ENCODE results near the gene KCNK10. TPM values are rescaled to one million over a fixed set of nuclear protein-coding genes. Genes with fewer than 3 reads are reported as not detected.

Gene KCNK10
- total RNA-seq, 1 donor from 2014 or later, result not detected

- DNase-seq (ENCODE audit: low spot score), result no peak
- intact Hi-C loops (cut with DNase I), result no loop called here
- no peak for ATAC-seq
These were observed 123.2 kb downstream of the KCNK10 start for GRCh38 chr14:88199882-88200281.

- no peak for DNase-seq (ENCODE audit: low spot score)
- intact Hi-C loops (cut with DNase I), result no loop called here
- ATAC-seq, result no peak
These were observed 124.6 kb downstream of the KCNK10 start for GRCh38 chr14:88198446-88198845.

- ATAC-seq (no peak), DNase-seq (ENCODE audit: low spot score) (no peak)
- intact Hi-C loops (cut with DNase I), result no loop called here
These were observed 126.1 kb downstream of the KCNK10 start for GRCh38 chr14:88196925-88197324.

DNA sequence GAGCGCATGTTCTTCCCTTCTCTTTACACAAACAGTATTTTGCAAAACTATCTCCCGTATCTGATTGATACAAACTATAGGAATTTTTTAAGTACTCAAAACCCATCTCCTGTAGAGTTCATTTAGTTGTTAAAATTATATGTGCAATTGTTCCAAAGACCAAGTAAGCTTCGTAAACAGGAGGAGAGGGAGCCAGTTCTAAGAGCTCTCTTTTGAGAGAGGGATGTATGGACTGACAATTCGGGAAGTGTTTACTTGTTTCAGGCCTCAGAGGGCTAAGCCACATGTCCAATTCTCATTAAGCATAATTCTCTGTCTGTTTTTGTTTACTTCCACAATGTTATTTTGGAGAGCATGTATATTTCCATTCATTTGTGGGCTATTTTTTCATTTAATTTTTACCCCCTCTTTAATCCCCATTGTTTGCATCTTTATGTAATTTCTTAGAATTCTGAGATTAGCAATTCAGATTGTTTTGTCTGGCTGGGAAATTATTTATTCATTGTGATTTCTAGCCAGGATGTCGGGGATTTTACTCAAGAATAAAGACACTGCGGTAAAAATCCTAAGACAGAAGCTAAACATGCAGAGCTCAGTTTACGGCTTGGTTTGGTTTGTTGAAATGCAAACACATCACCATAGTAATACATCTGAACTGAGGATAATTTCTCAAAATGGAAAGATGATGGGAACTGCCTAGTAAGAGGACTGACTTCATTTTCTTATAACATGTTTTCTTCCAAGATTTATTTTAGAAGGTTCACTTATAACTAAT lies 126.8 kb downstream of the KCNK10 start:
- ATAC-seq (no peak), DNase-seq (ENCODE audit: low spot score) (no peak)
- intact Hi-C loops (cut with DNase I), result no loop called here

DNA sequence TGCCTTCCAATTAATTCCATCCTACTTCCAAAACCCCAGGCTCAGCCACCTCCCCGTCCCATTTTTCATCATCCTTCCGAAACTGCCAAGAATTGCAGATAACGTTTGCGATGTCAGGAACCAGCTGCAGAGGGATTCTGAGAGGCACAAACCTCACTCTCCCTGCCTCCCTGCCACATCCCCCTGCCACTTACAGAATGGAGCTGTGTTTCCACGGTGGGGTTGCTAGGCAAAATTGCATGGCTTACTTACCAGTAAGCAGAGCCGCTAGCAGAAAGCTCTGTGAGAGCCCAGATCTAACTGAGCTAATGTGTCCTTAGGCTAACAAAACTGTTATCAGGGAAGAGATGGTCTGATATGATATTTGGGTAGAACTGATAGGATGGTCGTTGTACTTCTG lies 127.4 kb downstream of the KCNK10 start:
- no peak for DNase-seq (ENCODE audit: low spot score)
- ATAC-seq, result no peak
- intact Hi-C loops (cut with DNase I), result no loop called here

- DNase-seq (ENCODE audit: low spot score) (no peak), ATAC-seq (no peak)
- intact Hi-C loops (cut with DNase I), result no loop called here
These were observed 128.5 kb downstream of the KCNK10 start for GRCh38 chr14:88194531-88194930.

GRCh38 chr14:88191605-88192004 lies 131.5 kb downstream of the KCNK10 start:
- DNase-seq (ENCODE audit: low spot score) (no peak), ATAC-seq (no peak)
- intact Hi-C loops (cut with DNase I), result no loop called here

GRCh38 chr14:88189417-88190191 lies 133.5 kb downstream of the KCNK10 start:
- intact Hi-C loops (cut with DNase I), result no loop called here
- DNase-seq (ENCODE audit: low spot score) (peak; percentile 70), ATAC-seq (peak; percentile 91)

DNA sequence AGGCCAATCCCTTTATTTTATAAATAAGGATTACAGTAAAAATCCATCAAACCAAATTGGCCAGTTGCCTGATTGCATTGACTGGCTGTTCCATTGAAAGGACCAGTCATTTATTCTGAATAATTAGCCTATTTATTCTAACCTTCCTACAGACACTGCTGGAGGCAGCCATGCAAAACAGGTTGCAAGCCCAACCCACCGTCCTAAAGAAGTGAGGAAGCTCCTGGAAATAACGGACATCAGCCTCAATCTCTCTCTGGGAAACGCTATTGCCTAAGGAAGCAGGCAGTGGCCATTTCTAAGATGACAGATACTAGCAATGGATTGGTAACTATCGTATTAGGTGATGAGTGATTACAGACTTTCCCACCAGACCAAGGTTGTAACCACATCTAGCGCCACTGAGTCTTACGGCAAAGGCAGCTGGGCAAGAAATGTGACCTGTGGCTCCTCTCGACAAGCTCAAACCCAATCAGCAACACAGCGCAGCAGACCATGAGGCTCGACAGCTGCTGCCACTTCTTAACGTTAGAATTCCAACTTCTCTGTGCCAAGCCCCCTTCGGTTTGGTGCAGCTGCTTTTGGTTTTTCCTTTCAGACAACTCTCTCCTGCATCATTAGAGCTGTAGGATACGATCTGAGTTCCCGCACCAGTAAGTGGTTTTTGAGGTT lies 134.2 kb downstream of the KCNK10 start:
- intact Hi-C loops (cut with DNase I), result no loop called here
- no peak for ATAC-seq
- no peak for DNase-seq (ENCODE audit: low spot score)

DNA sequence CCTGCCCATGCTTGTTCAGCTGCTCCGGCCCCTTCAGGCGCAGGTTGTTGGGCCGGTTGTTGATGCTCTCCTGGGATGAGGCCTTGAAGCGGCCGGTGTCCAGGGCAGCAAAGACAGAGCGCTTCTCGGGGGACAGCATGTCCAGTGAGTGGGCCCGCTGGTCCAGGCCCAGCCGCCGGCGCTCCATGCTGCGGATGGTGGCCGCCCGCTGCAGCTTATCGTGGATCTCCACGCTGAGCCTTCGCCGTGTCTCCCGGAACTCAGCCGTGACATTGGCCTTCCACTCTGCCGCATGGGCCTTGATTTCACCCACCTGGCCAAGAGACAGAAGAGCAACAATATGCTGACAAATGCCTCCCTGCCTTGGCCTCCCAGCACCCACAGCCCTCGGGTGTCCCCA lies 137.2 kb downstream of the KCNK10 start:
- DNase-seq (ENCODE audit: low spot score) (no peak), ATAC-seq (no peak)
- intact Hi-C loops (cut with DNase I), result no loop called here

DNA sequence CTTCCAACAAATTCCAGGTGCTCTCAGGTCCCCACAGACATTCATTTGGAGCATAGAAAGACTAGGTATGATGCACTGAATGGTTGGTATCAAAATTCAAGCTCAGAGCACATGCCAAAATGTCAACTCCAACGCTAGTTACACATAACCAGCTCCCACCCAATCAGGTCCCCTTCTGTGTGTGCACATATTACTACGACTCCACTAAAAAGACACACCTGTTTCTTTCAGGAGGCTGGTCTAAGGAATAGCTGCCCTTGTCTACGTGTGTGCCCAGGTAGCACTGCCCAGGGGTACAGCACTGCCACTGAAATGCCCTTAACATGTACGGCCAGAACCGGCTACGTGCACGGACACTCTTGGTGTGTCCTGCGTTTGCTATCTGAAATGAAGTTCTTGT lies 138.1 kb downstream of the KCNK10 start:
- DNase-seq (ENCODE audit: low spot score) (no peak), ATAC-seq (no peak)
- intact Hi-C loops (cut with DNase I), result no loop called here

DNA sequence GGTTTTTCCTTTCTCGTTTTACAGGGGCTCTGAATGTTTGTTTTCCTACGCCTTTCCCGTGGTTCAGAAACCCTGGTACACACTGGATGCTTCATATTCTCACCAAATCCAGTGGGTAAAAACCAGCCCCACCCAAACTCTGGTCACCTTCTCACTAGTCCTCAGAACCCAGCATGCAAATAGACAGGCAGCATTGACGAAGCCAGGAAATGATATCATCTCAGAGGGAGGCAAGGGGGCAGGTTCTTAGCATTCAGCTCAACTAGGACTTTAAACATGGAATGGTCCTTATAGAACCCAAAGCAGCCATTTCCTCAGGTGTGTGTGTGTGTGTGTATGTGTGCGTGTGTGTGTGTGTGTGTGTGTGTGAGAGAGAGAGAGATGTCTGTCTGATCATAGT lies 142.0 kb downstream of the KCNK10 start:
- intact Hi-C loops (cut with DNase I), result no loop called here
- no peak for DNase-seq (ENCODE audit: low spot score)
- no peak for ATAC-seq

DNA sequence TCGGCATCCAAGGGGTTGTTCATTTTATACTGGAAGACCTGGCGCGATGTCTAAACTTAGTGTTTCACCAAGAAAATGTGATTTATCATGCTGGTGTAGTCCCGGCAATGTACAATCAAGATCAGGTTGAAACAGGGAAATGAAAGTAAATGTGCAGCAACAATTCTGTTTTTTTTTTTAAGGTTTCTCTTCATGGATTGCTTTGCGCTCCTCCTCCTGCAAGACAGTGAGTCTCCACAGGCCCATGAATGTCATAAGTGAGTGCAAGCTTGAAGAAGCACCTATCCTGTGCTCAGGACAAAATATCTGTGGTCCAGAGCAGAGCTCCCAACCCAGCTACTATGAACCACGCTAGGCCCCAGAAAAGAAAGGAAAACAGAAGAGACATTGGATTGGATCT lies 143.4 kb downstream of the KCNK10 start:
- no peak for DNase-seq (ENCODE audit: low spot score)
- intact Hi-C loops (cut with DNase I), result no loop called here
- ATAC-seq, result no peak

DNA sequence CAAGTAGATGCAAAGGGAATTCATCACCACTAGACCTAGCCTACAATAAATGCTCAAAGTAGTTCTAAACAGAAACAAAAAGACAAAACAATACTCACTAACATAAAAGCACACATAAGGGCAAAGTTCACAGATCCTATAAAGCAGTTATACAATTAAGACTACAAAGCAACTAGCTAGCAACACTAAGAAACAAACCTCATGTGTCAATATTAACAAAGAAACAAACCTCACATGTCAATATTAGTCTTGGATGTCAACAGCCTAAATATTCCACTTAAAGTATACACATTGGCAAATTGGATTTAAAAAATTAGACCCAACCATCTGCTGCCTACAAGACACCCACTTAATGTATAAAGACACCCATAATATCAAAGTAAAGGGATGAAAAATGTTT lies 152.7 kb downstream of the KCNK10 start:
- ATAC-seq (no peak), DNase-seq (ENCODE audit: low spot score) (no peak)
- intact Hi-C loops (cut with DNase I), result no loop called here

GRCh38 chr14:88168498-88169165 lies 154.4 kb downstream of the KCNK10 start:
- intact Hi-C loops (cut with DNase I), result no loop called here
- ATAC-seq, result peak; percentile 69
- no peak for DNase-seq (ENCODE audit: low spot score)

DNA sequence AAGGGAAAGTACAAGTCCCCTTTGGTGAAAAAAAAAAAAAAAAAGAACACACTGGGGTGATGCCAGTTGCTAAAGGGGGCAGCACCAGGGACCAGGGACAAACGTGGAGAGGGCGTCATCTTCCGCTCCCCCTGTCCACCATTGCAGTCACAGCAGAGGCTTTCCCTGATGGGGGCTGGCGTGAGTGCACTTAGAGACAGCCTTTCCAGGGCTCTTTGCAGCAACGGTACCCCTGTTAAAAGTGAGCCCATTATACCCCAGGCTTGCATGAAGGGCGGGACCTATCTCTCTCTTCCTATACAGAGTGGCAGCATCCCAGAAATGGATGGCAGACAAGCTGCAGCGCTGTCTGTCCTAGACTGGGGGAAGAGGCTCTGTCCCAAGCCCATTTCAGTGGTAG lies 155.0 kb downstream of the KCNK10 start:
- intact Hi-C loops (cut with DNase I), result no loop called here
- DNase-seq (ENCODE audit: low spot score) (no peak), ATAC-seq (no peak)

DNA sequence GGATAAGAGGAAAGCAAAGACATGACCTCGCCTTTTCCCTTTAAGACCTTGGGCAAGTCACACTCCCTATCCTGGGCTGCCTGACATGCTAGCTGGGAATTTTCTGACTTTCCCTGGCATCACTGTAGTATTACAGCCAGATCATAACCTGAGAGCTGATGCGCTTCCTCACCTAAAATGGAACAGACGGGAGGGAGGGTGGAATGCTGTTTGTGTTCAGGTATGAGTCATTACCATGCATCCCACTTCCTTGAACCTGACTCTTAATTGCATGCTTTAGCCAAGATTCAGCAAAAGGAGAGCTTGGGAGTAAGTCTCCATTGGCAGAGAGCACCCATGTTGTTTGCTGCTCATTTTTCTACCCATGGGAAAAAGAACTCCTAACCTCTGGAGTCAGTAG lies 156.5 kb downstream of the KCNK10 start:
- no peak for ATAC-seq
- DNase-seq (ENCODE audit: low spot score), result no peak
- intact Hi-C loops (cut with DNase I), result no loop called here

DNA sequence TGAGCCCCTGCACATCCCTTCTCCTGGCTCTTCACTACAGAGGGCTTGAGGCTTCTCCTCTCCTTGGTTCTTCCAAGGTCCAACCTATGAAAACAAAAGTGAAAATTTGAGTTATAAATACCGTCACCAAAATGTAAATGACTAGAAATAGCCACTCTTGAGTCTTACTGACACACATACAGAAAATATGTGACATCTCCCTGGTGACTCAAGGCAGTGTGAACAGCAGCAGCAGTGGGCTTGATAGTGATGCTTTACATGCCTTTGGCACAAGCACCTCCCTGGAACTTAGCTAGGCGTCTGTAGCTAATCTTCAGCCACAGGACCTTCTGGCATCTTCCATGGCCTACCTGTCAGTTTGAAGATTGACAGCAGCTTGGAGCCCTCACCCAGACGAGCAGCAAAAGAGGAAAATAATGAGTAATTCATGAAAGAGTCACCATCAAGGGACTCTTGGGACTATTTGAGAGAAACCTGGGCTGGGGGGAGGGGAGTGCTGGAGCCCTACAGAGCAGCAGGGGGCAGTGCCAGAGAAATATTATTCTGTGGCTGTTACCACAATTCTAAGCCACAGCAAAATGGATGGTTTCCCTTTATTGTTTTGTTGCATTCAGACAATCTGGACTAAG lies 158.0 kb downstream of the KCNK10 start:
- intact Hi-C loops (cut with DNase I), result no loop called here
- ATAC-seq (no peak), DNase-seq (ENCODE audit: low spot score) (no peak)

DNA sequence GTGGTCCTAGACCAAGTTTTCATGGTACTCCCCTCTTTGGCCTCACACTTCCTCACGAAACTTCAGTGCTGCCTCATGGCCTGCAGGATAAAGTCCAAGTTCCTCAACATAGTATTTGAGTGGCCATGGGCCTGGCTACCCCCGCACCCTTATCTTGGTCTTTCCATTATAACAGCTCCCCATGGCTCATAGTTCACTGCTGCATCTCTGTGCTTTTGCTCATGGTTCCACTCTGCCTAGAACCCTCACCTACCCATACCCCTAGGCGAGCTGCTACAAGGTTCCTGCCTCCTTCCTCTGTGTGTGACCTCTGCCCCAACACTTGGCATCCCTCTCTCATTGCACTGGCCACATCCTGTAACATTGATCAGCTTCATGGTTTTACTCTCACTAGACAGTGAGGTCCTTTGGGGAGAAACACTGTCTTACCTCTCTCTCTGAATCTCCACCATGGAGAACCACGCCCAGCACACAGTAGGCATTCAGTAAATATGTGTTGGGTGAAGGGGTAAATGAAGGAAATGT lies 159.3 kb downstream of the KCNK10 start:
- DNase-seq (ENCODE audit: low spot score), result no peak
- intact Hi-C loops (cut with DNase I), result no loop called here
- no peak for ATAC-seq
